Measurements from ENCODE around the gene SNCAIP.
"Not testable (repeated sequence)": the region's sequence is repeated elsewhere in the genome, so short reads cannot be mapped to it uniquely, and the experiment has no call there.

The SNCAIP gene

DNA sequence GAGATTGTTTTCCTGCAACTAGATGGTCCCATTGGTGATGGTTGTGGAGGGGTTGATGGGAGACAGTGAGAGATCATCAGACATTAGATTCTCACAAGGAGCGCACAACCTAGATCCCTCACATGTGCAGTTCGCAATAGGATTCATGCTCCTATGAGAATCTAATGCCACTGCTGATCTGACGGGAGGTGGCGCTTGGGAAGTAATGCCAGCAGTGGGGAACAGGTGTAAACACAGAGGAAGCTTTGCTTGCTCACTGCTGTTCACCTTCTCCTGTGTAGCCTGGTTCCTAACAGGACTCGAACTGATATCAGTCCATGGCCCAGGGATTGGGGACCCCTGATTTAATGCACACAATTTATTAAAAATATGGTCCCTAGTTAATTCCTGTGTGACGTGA is 18.8 kb downstream of the SNCAIP start:
- ATAC-seq (replicated peaks) (no peak), DNase-seq (no peak)
- Mint-ChIP-seq H3K36me3 (no peaks in the 10 kb centered on the region), H3K4me3 (no peak overlapping the region), H3K27me3 (peaks cover 0 to 7% of the 10 kb centered on the region in 2 donors), H3K9me3 (peaks cover 6 to 14% of the 10 kb centered on the region in 2 donors), H3K27ac (no peak overlapping the region), H3K4me1 (no peaks in the 10 kb centered on the region)

DNA sequence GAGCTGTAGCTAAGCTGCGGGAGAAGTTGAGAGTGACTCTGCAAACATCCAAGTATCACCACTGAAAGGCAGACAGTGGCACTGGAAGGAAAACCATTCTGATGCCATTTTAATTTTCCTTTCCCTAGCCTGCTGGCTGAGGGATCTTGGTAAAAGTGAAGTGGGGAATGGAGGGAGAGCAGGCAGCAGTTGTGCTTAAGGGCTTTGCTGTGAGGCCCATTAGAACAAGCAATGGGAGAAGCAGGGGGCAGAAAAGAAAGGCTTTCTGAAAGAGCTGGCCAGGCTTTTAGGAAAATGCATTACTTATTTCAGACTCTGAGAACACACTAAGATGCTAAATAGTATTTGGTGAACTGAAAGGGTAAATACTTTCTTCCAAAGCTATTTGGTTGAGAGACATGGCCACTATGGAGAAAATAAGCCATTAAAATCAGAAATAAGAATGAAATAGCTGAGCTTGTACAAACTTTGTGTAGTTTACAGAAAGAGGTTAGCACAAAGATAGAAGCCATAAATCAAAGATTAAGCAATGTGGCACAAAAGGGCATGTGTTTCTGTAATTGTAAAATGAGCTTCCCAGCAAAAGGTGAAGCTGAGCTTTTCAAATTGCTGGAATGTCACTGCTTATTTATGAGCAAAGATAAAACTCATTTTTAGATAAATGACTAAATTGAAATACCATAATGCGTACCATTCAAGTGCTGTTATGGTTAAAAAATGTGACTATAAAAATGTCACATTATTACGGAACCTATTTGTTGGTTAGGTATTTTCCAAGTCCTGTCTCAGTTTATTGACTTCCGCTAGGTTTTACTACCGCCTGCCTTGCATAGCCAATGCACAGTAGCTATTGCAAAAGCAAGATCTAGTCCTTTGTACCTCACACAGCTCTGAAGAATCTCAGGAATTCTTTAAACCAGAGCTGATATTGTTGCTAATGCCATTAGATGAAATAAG is 20.8 kb downstream of the SNCAIP start:
- Mint-ChIP-seq H3K27me3 (peaks cover 0 to 7% of the 10 kb centered on the region in 2 donors), H3K9me3 (peaks cover 2 to 4% of the 10 kb centered on the region in 2 donors), H3K4me3 (no peak overlapping the region), H3K4me1 (no peaks in the 10 kb centered on the region), H3K27ac (no peak overlapping the region), H3K36me3 (no peaks in the 10 kb centered on the region)
- DNase-seq (no peak), ATAC-seq (replicated peaks) (no peak)

DNA sequence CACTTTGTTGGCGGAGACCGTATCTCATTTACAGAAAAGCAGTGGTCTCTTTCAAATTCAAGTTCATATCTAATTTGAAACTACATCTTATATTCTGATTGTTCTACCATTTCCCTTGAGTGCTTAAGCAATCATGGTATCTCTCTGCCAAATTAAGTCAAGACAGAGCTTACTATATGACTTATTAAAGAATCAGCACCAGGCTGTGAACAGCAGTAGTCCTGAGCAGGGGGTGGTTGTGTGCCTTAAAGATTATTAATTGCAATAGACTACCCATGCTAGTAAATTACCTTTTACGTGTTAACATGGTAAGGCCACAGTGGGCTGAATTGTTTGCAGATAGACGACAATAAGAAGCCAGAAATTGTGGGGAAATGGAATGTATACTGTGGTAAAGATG is 21.5 kb downstream of the SNCAIP start:
- Mint-ChIP-seq H3K4me3 (no peak overlapping the region), H3K9me3 (peaks cover under 1 to 2% of the 10 kb centered on the region in 2 donors), H3K4me1 (no peaks in the 10 kb centered on the region), H3K27ac (no peak overlapping the region), H3K36me3 (no peaks in the 10 kb centered on the region), H3K27me3 (peaks cover 0 to 7% of the 10 kb centered on the region in 2 donors)
- ATAC-seq (replicated peaks) (no peak), DNase-seq (no peak)

DNA sequence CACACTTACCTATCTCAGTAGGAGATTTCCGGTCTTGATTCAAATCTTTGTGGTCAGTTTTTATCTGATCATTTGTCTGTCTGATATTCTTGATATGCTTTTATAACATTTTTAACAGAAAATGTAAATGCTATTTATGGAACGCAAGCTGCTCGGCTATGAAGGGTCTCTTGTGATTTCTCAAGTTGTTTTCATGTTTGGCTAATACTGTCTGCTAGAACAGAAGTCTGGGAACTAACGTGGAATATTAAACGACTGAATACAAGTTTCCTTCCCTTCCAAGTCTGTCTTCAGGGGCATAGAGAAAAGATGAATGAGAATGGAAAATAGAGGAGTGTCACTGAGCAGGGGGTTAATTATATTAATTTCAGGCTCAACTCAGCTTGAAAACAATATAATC is 27.6 kb downstream of the SNCAIP start:
- no peak overlapping the region for H3K27ac Mint-ChIP-seq
- H3K4me3 Mint-ChIP-seq = no peak overlapping the region
- H3K27me3 Mint-ChIP-seq = peaks cover 6 to 8% of the 10 kb centered on the region in 2 donors
- ATAC-seq (replicated peaks) (no peak), DNase-seq (no peak)
- H3K4me1 Mint-ChIP-seq = no peaks in the 10 kb centered on the region
- H3K36me3 Mint-ChIP-seq = no peaks in the 10 kb centered on the region
- no peaks in the 10 kb centered on the region for H3K9me3 Mint-ChIP-seq

DNA sequence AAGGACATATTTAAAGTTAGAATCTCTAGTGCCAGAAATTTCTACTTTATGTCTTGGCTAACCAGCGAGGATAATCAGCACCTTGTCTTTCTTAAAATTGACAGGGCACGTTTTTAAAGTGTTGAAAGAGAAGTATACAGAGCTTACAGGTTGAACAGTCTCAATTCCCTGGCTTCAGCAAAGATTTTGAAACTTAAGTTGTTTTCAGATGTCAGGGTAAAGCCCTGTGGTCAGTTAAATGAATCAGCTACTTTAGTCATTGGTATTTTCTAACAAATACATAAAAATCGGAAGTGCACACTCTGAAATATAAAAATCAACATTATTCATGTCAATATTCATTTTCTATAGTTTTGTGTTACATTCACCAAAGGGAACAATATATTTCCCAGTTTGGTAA is 29.1 kb downstream of the SNCAIP start:
- no peak overlapping the region for H3K4me3 Mint-ChIP-seq
- H3K27me3 Mint-ChIP-seq = peaks cover 6 to 8% of the 10 kb centered on the region in 2 donors
- no peak overlapping the region for H3K27ac Mint-ChIP-seq
- DNase-seq = no peak
- H3K36me3 Mint-ChIP-seq = no peaks in the 10 kb centered on the region
- ATAC-seq (replicated peaks) = no peak
- H3K4me1 Mint-ChIP-seq = no peaks in the 10 kb centered on the region
- H3K9me3 Mint-ChIP-seq = no peaks in the 10 kb centered on the region

DNA sequence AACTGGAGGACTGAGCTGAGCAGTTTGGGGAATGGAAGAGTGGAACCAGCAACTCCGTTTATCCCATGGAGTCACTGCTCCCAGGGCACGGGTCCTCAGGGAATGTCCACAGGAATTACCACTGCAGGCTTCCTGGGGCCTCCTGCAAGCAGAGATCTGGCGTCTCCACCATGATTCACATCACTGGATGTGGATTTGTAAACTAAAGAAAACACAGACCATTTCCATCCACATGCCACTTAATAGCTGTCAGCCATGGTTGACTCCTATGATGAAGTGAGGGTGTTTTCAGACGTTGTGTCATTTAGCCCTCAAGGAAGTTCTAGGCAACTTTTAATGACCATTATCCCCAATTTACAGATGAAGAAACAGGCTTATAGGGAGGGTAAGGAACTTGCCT is 30.2 kb downstream of the SNCAIP start:
- no peak overlapping the region for H3K4me3 Mint-ChIP-seq
- no peak for ATAC-seq (replicated peaks)
- H3K4me1 Mint-ChIP-seq = no peaks in the 10 kb centered on the region

DNA sequence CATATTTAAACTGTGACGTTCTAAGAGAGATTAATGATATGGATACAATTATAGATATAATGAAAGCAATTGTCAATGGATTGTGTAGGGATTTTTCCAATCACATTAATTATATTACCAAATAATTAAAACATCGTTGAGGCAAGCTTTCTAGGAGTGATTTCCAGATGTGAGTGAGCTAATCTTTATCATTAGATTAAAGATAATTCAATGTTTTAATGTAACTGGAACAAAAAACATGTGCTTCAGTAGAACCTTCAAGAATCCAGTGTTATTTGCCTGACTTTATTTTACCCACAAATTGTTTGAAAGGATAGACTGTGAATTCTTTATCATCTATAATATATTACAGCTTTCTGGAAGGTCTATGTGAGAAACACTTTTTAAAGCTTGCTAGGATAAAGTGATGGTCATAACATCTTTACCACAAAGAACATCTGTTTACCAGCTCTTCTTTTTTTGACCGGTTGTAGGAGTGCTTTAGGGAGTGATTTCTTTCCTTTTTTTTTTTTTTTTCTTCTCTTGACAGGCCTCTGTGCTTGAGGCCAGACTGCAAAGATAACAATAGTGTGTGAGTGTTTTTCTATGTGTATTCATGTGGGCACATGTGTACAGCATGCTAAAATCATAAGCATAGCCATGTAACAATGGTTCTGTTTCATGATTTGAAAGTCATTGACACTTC is 35.0 kb downstream of the SNCAIP start:
- peaks cover 6% of the 10 kb centered on the region in 2 donors for H3K27me3 Mint-ChIP-seq
- H3K36me3 Mint-ChIP-seq = no peaks in the 10 kb centered on the region
- no peaks in the 10 kb centered on the region for H3K9me3 Mint-ChIP-seq
- ATAC-seq (replicated peaks) (no peak), DNase-seq (no peak)
- H3K27ac Mint-ChIP-seq = no peak overlapping the region
- H3K4me3 Mint-ChIP-seq = no peak overlapping the region
- no peaks in the 10 kb centered on the region for H3K4me1 Mint-ChIP-seq

More for the DNA sequence above, 30.2 kb downstream of the SNCAIP start:
- peaks cover 6 to 8% of the 10 kb centered on the region in 2 donors for H3K27me3 Mint-ChIP-seq
- H3K9me3 Mint-ChIP-seq = no peaks in the 10 kb centered on the region
- H3K36me3 Mint-ChIP-seq = no peaks in the 10 kb centered on the region
- DNase-seq = no peak
- H3K27ac Mint-ChIP-seq = no peak overlapping the region

DNA sequence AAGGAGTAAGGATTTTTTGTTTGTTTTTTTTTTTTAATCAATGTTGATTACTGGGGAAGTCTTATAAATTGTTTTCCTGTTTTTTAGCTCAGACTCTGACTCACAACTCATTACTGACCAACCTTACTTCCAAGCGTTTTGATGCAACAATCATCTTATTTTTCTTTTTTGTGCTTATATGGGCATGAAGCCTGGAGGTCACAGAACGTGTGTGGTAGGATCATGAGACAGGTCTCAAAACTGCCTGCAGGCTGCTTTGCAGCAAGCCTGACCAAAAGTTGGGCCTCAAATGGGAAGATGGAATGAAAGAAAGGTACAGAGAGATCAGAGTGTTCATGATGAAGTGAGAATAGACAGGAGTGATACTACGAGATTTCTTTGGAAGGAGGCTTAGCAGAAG is 38.5 kb downstream of the SNCAIP start:
- Mint-ChIP-seq H3K9me3 (no peaks in the 10 kb centered on the region), H3K4me3 (no peak overlapping the region), H3K4me1 (no peaks in the 10 kb centered on the region), H3K27ac (no peak overlapping the region), H3K36me3 (no peaks in the 10 kb centered on the region), H3K27me3 (peaks cover 0 to 6% of the 10 kb centered on the region in 2 donors)
- ATAC-seq (replicated peaks) = no peak
- no peak for DNase-seq

DNA sequence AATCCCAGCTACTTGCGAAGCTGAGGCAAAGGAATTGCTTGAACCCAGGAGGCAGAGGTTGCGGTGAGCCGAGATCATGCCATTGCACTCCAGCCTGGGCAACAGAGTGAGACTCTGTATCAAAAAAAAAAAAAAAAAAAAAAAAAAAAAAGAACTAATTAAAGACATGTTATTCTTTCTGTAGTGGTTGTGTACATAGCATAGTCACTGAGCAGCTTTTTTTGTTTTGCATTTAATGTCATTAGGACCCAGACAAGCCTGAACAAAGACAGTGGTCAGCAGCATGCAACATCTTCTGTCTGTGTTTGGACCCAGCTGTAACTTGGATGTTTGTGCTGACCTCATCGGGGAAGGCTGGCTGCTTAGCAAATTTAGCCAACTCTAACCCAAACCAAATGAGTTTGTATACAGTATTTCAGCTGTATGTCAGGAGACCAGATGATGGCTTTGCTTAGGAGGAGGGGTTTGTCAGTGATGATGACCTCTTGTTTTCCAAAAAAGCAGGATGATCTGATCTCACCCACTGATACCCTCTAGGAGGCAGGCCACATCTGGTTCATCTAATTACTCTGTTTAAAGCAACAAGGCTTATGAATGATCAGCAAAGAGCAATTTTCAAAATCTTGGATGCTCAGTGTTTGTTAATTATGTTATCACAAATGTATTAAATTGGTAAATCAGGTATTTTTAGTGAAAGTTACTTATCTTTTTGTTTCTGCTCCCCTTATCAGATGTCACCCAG is 39.5 kb downstream of the SNCAIP start:
- no peaks in the 10 kb centered on the region for H3K36me3 Mint-ChIP-seq
- H3K4me3 Mint-ChIP-seq = no peak overlapping the region
- ATAC-seq (replicated peaks) (no peak), DNase-seq (no peak)
- no peaks in the 10 kb centered on the region for H3K9me3 Mint-ChIP-seq
- no peak overlapping the region for H3K27ac Mint-ChIP-seq
- H3K27me3 Mint-ChIP-seq = peaks cover 0 to 6% of the 10 kb centered on the region in 2 donors
- no peaks in the 10 kb centered on the region for H3K4me1 Mint-ChIP-seq

DNA sequence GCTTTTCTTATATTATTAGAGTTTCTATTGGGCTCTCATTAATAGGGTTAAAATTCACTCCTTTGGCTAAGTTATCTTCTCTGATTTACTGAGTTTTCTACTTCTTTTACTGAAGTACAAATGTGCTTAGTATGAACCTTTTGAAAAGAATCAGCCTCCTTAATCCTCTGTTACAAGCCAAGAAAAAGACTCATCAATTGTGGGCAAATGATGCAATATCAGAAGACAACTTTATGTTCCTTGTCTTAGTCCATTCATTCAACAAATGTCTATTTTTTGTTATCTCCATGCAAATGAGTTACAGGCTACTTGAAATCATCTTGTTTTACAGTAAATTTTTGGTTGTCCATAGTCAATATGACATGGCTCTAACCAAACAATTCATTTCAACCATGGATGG is 40.3 kb downstream of the SNCAIP start:
- no peaks in the 10 kb centered on the region for H3K36me3 Mint-ChIP-seq
- no peak for DNase-seq
- no peak overlapping the region for H3K4me3 Mint-ChIP-seq
- H3K9me3 Mint-ChIP-seq = no peaks in the 10 kb centered on the region
- ATAC-seq (replicated peaks) = no peak
- H3K27me3 Mint-ChIP-seq = peaks cover 0 to 6% of the 10 kb centered on the region in 2 donors
- no peak overlapping the region for H3K27ac Mint-ChIP-seq
- H3K4me1 Mint-ChIP-seq = no peaks in the 10 kb centered on the region

DNA sequence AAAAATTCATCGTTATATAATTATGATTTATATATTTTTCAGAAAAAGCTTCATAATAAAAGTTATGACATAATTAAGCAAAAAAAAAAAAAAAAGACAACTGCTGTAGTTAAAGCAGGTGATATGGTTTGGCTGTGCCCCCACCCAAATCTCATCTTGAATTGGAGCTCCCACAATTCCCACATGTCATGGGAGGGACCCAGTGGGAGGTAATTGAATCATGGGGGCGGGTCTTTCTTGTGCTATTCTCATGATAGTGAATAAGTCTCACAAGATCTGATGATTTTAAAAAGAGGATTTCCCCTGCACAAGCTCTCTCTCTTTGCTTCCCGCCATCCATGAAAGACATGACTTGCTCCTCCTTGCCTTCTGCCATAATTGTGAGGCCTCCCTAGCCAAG is 41.3 kb downstream of the SNCAIP start:
- not testable (repeated sequence) for DNase-seq; H3K36me3 Mint-ChIP-seq; H3K4me3 Mint-ChIP-seq; H3K27me3 Mint-ChIP-seq; H3K4me1 Mint-ChIP-seq; ATAC-seq (replicated peaks); H3K9me3 Mint-ChIP-seq; H3K27ac Mint-ChIP-seq

DNA sequence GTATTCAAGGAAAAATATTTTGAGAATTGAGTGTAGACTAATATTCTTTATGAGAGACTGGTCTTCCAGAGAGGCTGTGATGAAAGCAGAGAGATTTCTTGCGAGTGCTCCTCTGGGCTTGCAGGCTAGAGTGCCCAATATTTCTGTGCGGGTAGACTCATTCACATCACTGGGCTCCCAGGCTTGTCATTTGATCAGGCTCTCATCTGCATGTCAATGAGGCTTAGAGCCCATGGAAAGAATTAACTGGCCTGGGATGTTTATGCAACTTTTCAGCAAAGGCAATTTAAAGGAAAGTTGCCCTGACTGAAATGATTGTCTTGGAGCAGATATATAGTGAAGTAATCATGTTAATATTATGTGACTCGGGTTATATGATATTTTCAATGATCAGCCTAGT is 42.3 kb downstream of the SNCAIP start:
- H3K36me3 Mint-ChIP-seq = no peaks in the 10 kb centered on the region
- peaks cover 0 to 5% of the 10 kb centered on the region in 2 donors for H3K27me3 Mint-ChIP-seq
- H3K9me3 Mint-ChIP-seq = no peaks in the 10 kb centered on the region
- DNase-seq (no peak), ATAC-seq (replicated peaks) (no peak)
- H3K4me3 Mint-ChIP-seq = no peak overlapping the region
- no peak overlapping the region for H3K27ac Mint-ChIP-seq
- no peaks in the 10 kb centered on the region for H3K4me1 Mint-ChIP-seq

DNA sequence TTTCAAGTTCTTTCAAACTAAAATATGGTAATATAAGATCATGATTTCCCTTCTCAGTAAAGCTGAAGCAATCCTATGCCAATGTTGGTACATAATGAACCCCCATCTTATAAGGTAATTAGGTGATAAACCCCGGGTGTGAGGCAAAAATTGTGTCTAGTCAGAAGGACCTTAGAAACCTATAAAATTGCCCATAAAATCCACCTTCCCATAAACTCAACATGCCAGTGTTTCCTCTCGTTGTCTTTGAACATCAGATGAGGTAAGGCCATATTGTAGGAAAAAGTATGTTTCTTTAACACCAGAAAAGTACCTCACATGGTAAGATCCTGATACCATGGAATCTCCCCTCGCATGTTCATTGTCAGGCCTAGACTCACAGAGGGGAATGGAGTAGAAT is 43.3 kb downstream of the SNCAIP start:
- H3K4me3 Mint-ChIP-seq = no peak overlapping the region
- no peak overlapping the region for H3K27ac Mint-ChIP-seq
- ATAC-seq (replicated peaks) (no peak), DNase-seq (no peak)
- H3K36me3 Mint-ChIP-seq = no peaks in the 10 kb centered on the region
- H3K4me1 Mint-ChIP-seq = no peaks in the 10 kb centered on the region
- H3K9me3 Mint-ChIP-seq = no peaks in the 10 kb centered on the region
- no peaks in the 10 kb centered on the region for H3K27me3 Mint-ChIP-seq

DNA sequence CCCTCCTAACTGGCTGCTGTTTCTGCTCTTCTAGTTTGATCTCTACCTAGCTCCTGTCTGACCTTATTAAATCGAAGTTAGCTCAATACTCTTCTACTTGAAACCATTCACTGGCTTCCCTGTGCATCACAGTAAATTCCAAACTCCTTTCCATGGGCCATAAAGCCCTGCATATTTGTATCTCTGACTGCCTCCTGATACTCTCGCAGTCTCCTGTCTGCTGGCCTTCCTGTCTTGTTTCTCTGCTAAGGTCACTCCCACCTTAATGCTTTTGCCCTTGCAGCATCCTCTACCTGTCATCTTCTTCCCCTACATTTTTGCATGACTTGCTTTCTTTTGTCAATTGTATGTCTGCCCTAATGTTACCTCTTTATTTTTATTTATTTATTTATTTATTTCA is 44.8 kb downstream of the SNCAIP start:
- H3K9me3 Mint-ChIP-seq = no peaks in the 10 kb centered on the region
- DNase-seq (no peak), ATAC-seq (replicated peaks) (no peak)
- H3K36me3 Mint-ChIP-seq = no peaks in the 10 kb centered on the region
- H3K4me1 Mint-ChIP-seq = no peaks in the 10 kb centered on the region
- H3K4me3 Mint-ChIP-seq = no peak overlapping the region
- no peak overlapping the region for H3K27ac Mint-ChIP-seq
- no peaks in the 10 kb centered on the region for H3K27me3 Mint-ChIP-seq
